K562 (cell line): ENCODE measurements around the gene HDAC10. TPM values are rescaled to one million over a fixed set of nuclear protein-coding genes. Genes with fewer than 3 reads are reported as not detected.

Experiments
- ATAC-seq: fragments of 200-7000 bp; cut with Tn5 transposase; 3 replicates; pipeline ENCODE4 v1.9.1; 2020; ENCODE audit warnings: moderate library complexity
- BruUV-seq: library from RNA; stranded (reverse); fragments of 400-500 nt; replicated peaks from 2 replicates; lab custom pipeline; 2021; lab: Mats Ljungman, UMichigan
- CTCF ChIA-PET: fragments of 300-600 bp; formaldehyde crosslinking; extraction: SDS; loops from one replicate; lab custom pipeline; 2021; ENCODE audit warnings: low intra/inter-chr PET ratio; lab: Yijun Ruan, JAX
- POLR2A ChIA-PET: fragments of 300-600, 350-650 bp; sonication (Branson Sonifier 250); formaldehyde crosslinking; extraction: SDS; loops from one replicate; lab custom pipeline; 2021; ENCODE audit warnings: antibody characterized with exemption, inconsistent platforms; lab: Yijun Ruan, JAX
- DNase-seq, 4 experiments: peaks; one replicate each; pipeline versions ENCODE4 v3.0.0 to v3.0.0-alpha.2; 2011 to 2018; ENCODE audit warnings: low spot score in 3 of 4, mixed read lengths in 3 of 4; ENCODE audit errors: extremely low read depth in 1 of 4
- FAIRE-seq: peaks from 2 replicates; lab custom pipeline; 2011; peaks lifted over from hg19 to GRCh38; lab: Jason Lieb, UNC
- H2AFZ ChIP-seq: 2 replicates; pipeline ENCODE4 v1.6.0; 2011; ENCODE audit warnings: low read depth, low read length, control low read depth, inconsistent platforms
- H3K27ac ChIP-seq: fragments of 200-600 bp; 3 replicates; pipeline ENCODE4 v1.8.0; 2011; ENCODE audit warnings: low read depth, mild to moderate bottlenecking, control low read depth, inconsistent platforms, low read length, moderate library complexity, mixed read lengths; ENCODE audit errors: extremely low read depth
- H3K27me3 ChIP-seq, 2 experiments: fragments of 300-600 bp in 1 of 2; 2 replicates in 1 of 2; 3 replicates in 1 of 2; pipeline versions ENCODE4 v1.6.0 to v1.8.0; 2011; ENCODE audit warnings: inconsistent platforms in 2 of 2, low read length in 2 of 2, mild to moderate bottlenecking in 1 of 2, mixed read lengths in 1 of 2, moderate library complexity in 1 of 2; ENCODE audit not compliant: control insufficient read depth in 2 of 2, insufficient read depth in 2 of 2
- H3K36me3 ChIP-seq: fragments of 300-600 bp; 3 replicates; pipeline ENCODE4 v1.8.0; 2011; ENCODE audit warnings: mild to moderate bottlenecking, low read length, inconsistent platforms; ENCODE audit not compliant: control insufficient read depth, insufficient read depth
- H3K4me1 ChIP-seq, 2 experiments: fragments of 200-600 bp in 1 of 2; replicated peaks in 1 of 2; 2 replicates in 1 of 2; 3 replicates in 1 of 2; pipeline versions ENCODE4 v1.5.1 to v1.8.0; 2011; ENCODE audit warnings: inconsistent platforms in 2 of 2, low read length in 2 of 2, mild to moderate bottlenecking in 1 of 2, mixed read lengths in 1 of 2, moderate library complexity in 1 of 2; ENCODE audit not compliant: control insufficient read depth in 2 of 2, insufficient read depth in 2 of 2
- H3K4me2 ChIP-seq: 2 replicates; pipeline ENCODE4 v1.6.1; 2011; ENCODE audit warnings: low read length, control low read depth, inconsistent platforms, mixed read lengths; ENCODE audit not compliant: insufficient read depth
- H3K4me3 ChIP-seq: fragments of 200-600 bp; sonication (generic), shearing (Covaris generic); 2 replicates; pipeline ENCODE4 v1.5.1; 2016; ENCODE audit warnings: control low read depth, inconsistent platforms
- H3K79me2 ChIP-seq: fragments of 200-600 bp; 3 replicates; pipeline ENCODE4 v1.8.0; 2011; ENCODE audit warnings: low read length, inconsistent platforms; ENCODE audit not compliant: control insufficient read depth, insufficient read depth
- H3K9ac ChIP-seq, 2 experiments: 2 replicates each; pipeline versions ENCODE4 v1.6.0 to v1.6.1; 2011; ENCODE audit warnings: low read depth in 2 of 2, low read length in 2 of 2, control low read depth in 1 of 2, inconsistent platforms in 1 of 2, mild to moderate bottlenecking in 1 of 2, mixed read lengths in 1 of 2; ENCODE audit not compliant: insufficient read depth in 1 of 2
- H3K9me1 ChIP-seq: one replicate; pipeline ENCODE4 v1.6.0; 2011; ENCODE audit warnings: inconsistent platforms, mild to moderate bottlenecking, low read length, moderate library complexity; ENCODE audit not compliant: control insufficient read depth, insufficient read depth
- H3K9me3 ChIP-seq: replicated peaks from 2 replicates; pipeline ENCODE4 v1.5.1; 2011; ENCODE audit warnings: low read depth, low read length, inconsistent platforms; ENCODE audit not compliant: control insufficient read depth, insufficient read depth
- H4K20me1 ChIP-seq: replicated peaks from 2 replicates; pipeline ENCODE4 v1.6.1; 2011; ENCODE audit warnings: low read length, inconsistent platforms, mixed read lengths; ENCODE audit not compliant: control insufficient read depth, insufficient read depth
- CBX1 ChIP-seq: sonication (generic); IDR thresholded peaks from 2 replicates; pipeline ENCODE4 v1.6.1; 2016; ENCODE audit warnings: antibody characterized with exemption, low read depth, mild to moderate bottlenecking
- EP300 ChIP-seq: IDR thresholded peaks from 2 replicates; pipeline ENCODE4 v1.6.1; 2012; ENCODE audit warnings: low read length, improper control_type of control experiment
- HMG20A ChIP-seq: fragments of 450-650 bp; formaldehyde crosslinking; conservative IDR thresholded peaks from 2 replicates; pipeline ENCODE4 v1.4.0; 2020; ENCODE audit warnings: mild to moderate bottlenecking, mixed read lengths
- KLF13 ChIP-seq: fragments of 450-650 bp; IDR thresholded peaks from 2 replicates; pipeline ENCODE4 v1.6.1; 2016; ENCODE audit warnings: missing genetic modification characterization, low read depth, mild to moderate bottlenecking, missing compliant biosample characterization, moderate library complexity, borderline replicate concordance
- LEF1 ChIP-seq: fragments of 450-650 bp; IDR thresholded peaks from 2 replicates; pipeline ENCODE4 v1.6.1; 2016; ENCODE audit warnings: mild to moderate bottlenecking
- PCBP2 ChIP-seq: fragments of 200-400 bp; formaldehyde crosslinking; IDR thresholded peaks from 2 replicates; pipeline ENCODE4 v1.6.1; 2018; ENCODE audit warnings: low read length, low read depth, mild to moderate bottlenecking, moderate library complexity; ENCODE audit not compliant: poor library complexity, severe bottlenecking
- SIN3B ChIP-seq: fragments of 450-650 bp; IDR thresholded peaks from 2 replicates; pipeline ENCODE4 v1.6.1; 2017; ENCODE audit warnings: low read depth, mild to moderate bottlenecking, moderate library complexity
- TAF1 ChIP-seq: IDR thresholded peaks from 2 replicates; pipeline ENCODE4 v1.6.1; 2011; ENCODE audit warnings: mild to moderate bottlenecking, low read length, moderate library complexity; ENCODE audit not compliant: insufficient read depth, control insufficient read depth, severe bottlenecking; ENCODE audit errors: extremely low read depth
- TFAM ChIP-seq: fragments of 250-450 bp; sonication (Bioruptor Pico); conservative IDR thresholded peaks from 2 replicates; pipeline ENCODE4 v1.5.0; 2021; ENCODE audit warnings: mild to moderate bottlenecking, moderate library complexity
- U2AF1 ChIP-seq: fragments of 200-400 bp; formaldehyde crosslinking; optimal IDR thresholded peaks from 2 replicates; pipeline ENCODE3; 2017; ENCODE audit warnings: mild to moderate bottlenecking, low read depth, low read length, moderate library complexity
- ZNF311 ChIP-seq: fragments of 250-450 bp; sonication (Bioruptor Pico); IDR thresholded peaks from 2 replicates; pipeline ENCODE4 v1.4.0; 2020; ENCODE audit warnings: mild to moderate bottlenecking, moderate library complexity
- ZNF384 ChIP-seq: IDR thresholded peaks from 2 replicates; pipeline ENCODE4 v1.6.1; 2012; ENCODE audit warnings: low read depth, low read length, improper control_type of control experiment
- ZNF507 ChIP-seq: conservative IDR thresholded peaks from 2 replicates; pipeline ENCODE4 v1.6.1; 2017; ENCODE audit warnings: missing genetic modification characterization, missing compliant biosample characterization
- WGBS: fragments of 100-300 bp; shearing (Covaris generic); methylation state at CpG from one replicate; pipeline ENCODE4 v1.1.6; 2016; ENCODE audit warnings: low coverage, mixed read lengths; ENCODE audit not compliant: insufficient coverage; ENCODE audit errors: missing lambda C conversion rate; 5-methylcytosine and 5-hydroxymethylcytosine counted together
- in situ Hi-C: fragments of 300-500 bp; cut with MboI; formaldehyde crosslinking; loops from 4 replicates; pipeline ENCODE4 v1.15.0; 2018; ENCODE audit warnings: inconsistent platforms, mixed read lengths
- intact Hi-C: fragments of 100-400 bp; cut with micrococcal nuclease; formaldehyde crosslinking; loops from 2 replicates; pipeline ENCODE4 v1.14.2; 2022
- polyA plus RNA-seq, 8 experiments: library from polyadenylated mRNA; depleted of rRNA in 4 of 8; stranded (reverse) in 5 of 8; unstranded in 3 of 8; fragments of >200 nt; fragmentation: Nextera tagmentation in 2 of 8; fragmentation: Illumina TruSeq in 1 of 8; extraction: Ambion mirVana in 2 of 8; extraction: Trizol in 1 of 8; gene quantifications; 2 replicates each; pipeline versions ENCODE4 v1.2.1 to v1.2.3, GENCODE V29; 2011 to 2014; ENCODE audit warnings: inconsistent platforms in 1 of 8, missing spikeins in 1 of 8
- total RNA-seq, 7 experiments: library from RNA; depleted of rRNA in 6 of 7; stranded (reverse); fragments of >200 nt in 6 of 7; fragmentation: Illumina TruSeq in 2 of 7; extraction: Trizol in 2 of 7; gene quantifications; 2 replicates each; pipeline versions ENCODE4 v1.2.1 to v1.2.3, GENCODE V29; 2011 to 2021; ENCODE audit warnings: low replicate concordance in 1 of 7
- TF ChIP-seq, protein P1 (sequence below): fragments of 450-650 bp; formaldehyde crosslinking; IDR thresholded peaks from 2 replicates; pipeline ENCODE4 v1.4.0; 2022; ENCODE audit warnings: missing genetic modification characterization
- TF ChIP-seq, protein P2 (sequence below): fragments of 250-450 bp; sonication (Bioruptor Pico); IDR thresholded peaks from 2 replicates; pipeline ENCODE4 v1.5.0; 2021; ENCODE audit warnings: mild to moderate bottlenecking, moderate library complexity
- TF ChIP-seq, protein P3 (sequence below): fragments of 450-650 bp; IDR thresholded peaks from 2 replicates; pipeline ENCODE4 v1.6.1; 2014; ENCODE audit warnings: low read depth, mild to moderate bottlenecking, moderate library complexity, borderline replicate concordance

Gene HDAC10
- total and polyA plus RNA-seq, 9 of the 15 experiments (the other 6 are each of a cell fraction or from before 2014, with no cell fraction given) = 0.10 to 44.2 (median 6.5) TPM

DNA sequence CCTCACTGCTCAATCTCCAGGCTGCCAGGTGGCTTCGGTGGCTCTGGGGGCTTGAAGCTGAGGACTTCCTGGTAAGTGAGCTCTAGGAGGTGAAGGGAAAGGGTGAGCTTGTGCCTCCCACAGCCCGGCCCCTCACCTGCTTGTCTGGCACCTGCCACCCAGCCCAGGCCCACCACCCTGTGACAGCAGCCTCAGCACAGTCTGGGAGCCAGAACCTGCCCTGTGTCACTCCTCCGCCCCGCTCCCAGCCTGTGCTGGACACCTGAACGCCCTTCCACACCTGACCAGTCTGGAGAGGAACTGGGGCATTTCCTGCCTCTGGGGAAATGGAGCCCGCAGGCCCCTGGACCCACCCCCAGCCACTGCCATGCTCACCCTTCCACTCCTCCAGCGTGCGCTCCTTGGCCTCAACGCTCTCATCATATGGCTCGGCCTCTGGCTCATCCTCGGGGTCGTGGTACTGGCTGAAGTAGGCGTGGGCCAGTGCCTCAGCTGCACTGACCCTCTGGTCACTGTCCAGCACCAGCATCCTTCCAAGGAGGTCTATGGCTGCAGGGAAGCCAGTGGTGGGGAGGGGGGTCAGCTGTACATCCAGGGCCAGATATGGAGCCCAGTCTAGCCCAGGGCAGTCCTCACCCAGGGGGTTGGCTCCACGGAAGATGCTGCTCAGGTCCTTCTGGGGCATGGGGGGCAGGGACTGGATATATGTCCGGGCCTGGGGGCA lies 14.0 kb upstream of the HDAC10 start:
- no peak for FAIRE-seq
- Histone ChIP-seq H4K20me1 (no peaks in the 10 kb centered on the region), H3K27me3 (no peaks in the 10 kb centered on the region), H3K9me3 (no peaks in the 10 kb centered on the region), H3K4me2 (no peak overlapping the region), H3K4me1 (peaks cover 22 to 83% of the 10 kb centered on the region in 2 experiments; a peak in 4 of 5 replicates), H3K27ac (no peak overlapping the region), H2AFZ (no peak overlapping the region), H3K4me3 (no peak overlapping the region), H3K36me3 (0 out of 3 replicates have a peak, but pooled peaks cover 3% of the 10 kb centered on the region), H3K9me1 (no peaks in the 10 kb centered on the region), H3K9ac (no peak overlapping the region), H3K79me2 (peaks cover 10% of the 10 kb centered on the region)
- in situ Hi-C loops (no loop called here), intact Hi-C loops (no loop called here)
- ChIA-PET CTCF (no interaction called here), POLR2A (interaction anchor here (1.5 kb wide), 1 partner anchor 14 kb away, joined by 4 read pairs; the partner anchor contains the start of gene HDAC10)
- no TSS peak for BruUV-seq
- WGBS = 67% methylated on average over 9 of the region's 15 CpGs
- no peak for ATAC-seq
- no peak for DNase-seq
- TF ChIP-seq LEF1 = no peak
- no peak for TF ChIP-seq HMG20A
- TF ChIP-seq EP300 = no peak
- TF ChIP-seq TFAM = no peak
- no peak for TF ChIP-seq KLF13 (tag)
- TF ChIP-seq, protein P1, sequence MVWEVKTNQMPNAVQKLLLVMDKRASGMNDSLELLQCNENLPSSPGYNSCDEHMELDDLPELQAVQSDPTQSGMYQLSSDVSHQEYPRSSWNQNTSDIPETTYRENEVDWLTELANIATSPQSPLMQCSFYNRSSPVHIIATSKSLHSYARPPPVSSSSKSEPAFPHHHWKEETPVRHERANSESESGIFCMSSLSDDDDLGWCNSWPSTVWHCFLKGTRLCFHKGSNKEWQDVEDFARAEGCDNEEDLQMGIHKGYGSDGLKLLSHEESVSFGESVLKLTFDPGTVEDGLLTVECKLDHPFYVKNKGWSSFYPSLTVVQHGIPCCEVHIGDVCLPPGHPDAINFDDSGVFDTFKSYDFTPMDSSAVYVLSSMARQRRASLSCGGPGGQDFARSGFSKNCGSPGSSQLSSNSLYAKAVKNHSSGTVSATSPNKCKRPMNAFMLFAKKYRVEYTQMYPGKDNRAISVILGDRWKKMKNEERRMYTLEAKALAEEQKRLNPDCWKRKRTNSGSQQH (CRISPR knock-in tag) = no peak
- no peak for TF ChIP-seq TAF1
- TF ChIP-seq ZNF507 (tag) = no peak
- TF ChIP-seq CBX1 = no peak
- no peak for TF ChIP-seq ZNF384
- no peak for TF ChIP-seq SIN3B
- TF ChIP-seq, protein P2, sequence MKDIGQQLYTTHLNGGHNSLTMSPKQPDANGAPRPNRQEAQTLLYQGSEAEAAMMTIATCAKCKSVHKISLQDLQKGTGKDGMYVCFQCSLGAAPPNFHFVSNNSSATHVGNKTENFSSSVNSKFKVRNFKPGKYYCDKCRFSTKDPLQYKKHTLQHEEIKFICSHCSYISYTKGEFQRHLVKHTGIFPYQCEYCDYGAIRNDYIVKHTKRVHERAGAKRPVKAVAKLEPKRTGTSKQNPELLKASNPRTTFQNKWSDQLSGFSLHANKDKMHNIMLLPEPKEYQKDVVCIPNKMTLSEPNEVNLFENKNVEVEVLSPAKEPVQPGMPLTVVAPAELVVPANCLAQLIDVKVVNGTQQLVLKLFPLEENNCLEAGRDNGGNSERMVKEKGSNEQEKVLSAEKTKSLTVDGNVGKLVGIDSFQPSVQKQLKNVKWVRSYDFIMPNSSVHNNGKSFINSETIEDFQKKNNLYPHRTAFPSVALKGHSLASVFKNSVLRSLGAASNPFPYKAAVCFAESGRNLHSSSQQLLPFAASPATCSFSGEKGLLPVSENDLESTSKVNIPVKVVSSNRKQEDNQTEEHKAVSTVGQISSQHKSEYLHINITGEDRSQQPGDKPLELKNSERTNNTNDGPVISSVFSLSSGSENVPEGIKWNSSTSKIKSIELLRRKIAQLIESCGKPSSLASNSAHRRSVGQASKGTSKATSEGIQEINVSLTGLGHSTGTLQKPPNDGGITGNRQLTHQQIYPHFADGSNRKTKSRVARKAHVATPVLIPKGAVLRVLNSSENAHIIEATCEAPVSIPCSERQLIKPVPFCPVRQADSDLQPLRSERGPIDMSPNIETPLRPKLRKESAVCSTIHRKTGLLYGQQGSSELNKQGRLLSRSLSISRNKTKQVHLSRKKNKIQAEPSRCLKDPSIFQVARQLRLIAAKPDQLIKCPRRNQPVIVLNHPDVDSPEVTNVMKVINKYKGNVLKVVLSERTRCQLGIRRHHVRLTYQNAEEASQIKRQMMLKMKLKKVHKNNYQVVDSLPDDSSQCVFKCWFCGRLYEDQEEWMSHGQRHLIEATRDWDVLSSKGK (CRISPR knock-in tag) = no peak
- no peak for TF ChIP-seq ZNF311 (CRISPR knock-in tag)
- TF ChIP-seq U2AF1 = no peak
- TF ChIP-seq, protein P3, sequence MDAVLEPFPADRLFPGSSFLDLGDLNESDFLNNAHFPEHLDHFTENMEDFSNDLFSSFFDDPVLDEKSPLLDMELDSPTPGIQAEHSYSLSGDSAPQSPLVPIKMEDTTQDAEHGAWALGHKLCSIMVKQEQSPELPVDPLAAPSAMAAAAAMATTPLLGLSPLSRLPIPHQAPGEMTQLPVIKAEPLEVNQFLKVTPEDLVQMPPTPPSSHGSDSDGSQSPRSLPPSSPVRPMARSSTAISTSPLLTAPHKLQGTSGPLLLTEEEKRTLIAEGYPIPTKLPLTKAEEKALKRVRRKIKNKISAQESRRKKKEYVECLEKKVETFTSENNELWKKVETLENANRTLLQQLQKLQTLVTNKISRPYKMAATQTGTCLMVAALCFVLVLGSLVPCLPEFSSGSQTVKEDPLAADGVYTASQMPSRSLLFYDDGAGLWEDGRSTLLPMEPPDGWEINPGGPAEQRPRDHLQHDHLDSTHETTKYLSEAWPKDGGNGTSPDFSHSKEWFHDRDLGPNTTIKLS = no peak
- TF ChIP-seq PCBP2 = no peak
